ENCODE data around the gene EPAS1.

EPAS1 gene

DNA sequence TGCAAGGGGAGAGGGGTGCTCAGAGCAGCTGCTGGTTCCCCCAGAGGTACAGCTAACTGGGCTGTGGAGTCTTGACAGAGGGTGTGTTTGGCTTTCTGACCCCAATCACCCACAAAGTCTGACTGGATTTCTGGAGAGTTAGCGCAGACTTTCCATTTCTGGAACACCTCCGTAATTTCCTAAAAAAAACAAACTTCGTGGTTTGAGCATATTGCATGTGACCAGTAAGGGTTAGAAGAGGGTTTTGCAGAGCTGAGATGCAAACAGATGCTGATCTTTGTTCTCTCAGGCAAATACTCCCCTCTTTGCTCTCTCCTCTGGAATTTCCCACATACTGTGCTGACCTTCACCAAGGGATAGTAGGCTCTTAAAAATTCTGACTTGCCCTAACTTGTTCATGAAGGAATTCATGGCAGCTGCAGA lies 137.7 kb downstream of the EPAS1 start:
- H3K4me3 ChIP-seq (ENCODE audit: low read length): no peak overlapping the region
- no peak for DNase-seq (ENCODE audit: low read depth)
- TF ChIP-seq, protein P1, sequence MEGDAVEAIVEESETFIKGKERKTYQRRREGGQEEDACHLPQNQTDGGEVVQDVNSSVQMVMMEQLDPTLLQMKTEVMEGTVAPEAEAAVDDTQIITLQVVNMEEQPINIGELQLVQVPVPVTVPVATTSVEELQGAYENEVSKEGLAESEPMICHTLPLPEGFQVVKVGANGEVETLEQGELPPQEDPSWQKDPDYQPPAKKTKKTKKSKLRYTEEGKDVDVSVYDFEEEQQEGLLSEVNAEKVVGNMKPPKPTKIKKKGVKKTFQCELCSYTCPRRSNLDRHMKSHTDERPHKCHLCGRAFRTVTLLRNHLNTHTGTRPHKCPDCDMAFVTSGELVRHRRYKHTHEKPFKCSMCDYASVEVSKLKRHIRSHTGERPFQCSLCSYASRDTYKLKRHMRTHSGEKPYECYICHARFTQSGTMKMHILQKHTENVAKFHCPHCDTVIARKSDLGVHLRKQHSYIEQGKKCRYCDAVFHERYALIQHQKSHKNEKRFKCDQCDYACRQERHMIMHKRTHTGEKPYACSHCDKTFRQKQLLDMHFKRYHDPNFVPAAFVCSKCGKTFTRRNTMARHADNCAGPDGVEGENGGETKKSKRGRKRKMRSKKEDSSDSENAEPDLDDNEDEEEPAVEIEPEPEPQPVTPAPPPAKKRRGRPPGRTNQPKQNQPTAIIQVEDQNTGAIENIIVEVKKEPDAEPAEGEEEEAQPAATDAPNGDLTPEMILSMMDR (conservative IDR thresholded peaks at IDR 0.05; ENCODE audit: low read depth, low read length): no peak

GRCh38 chr2:46435353-46435752 lies 138.1 kb downstream of the EPAS1 start:
- DNase-seq (ENCODE audit: low read depth): no peak
- no peak overlapping the region for H3K4me3 ChIP-seq (ENCODE audit: low read length)
- TF ChIP-seq, protein P1 (conservative IDR thresholded peaks at IDR 0.05; ENCODE audit: low read depth, low read length): no peak

GRCh38 chr2:46435796-46436360 lies 138.7 kb downstream of the EPAS1 start:
- no peak for DNase-seq (ENCODE audit: low read depth)
- H3K4me3 ChIP-seq (ENCODE audit: low read length): no peak overlapping the region
- TF ChIP-seq, protein P1 (conservative IDR thresholded peaks at IDR 0.05; ENCODE audit: low read depth, low read length): no peak

Measured in retinal pigment epithelial cell (primary cell).